GM12865 (cell line): ENCODE measurements around the gene ASCL2.

Experiments
- DNase-seq: peaks from one replicate; pipeline ENCODE4 v3.0.0; 2010; ENCODE audit warnings: low read depth
- H3K4me3 ChIP-seq: 2 replicates; pipeline ENCODE4 v1.5.1; 2011; ENCODE audit warnings: mild to moderate bottlenecking, low read depth, low read length, control low read depth
- CTCF ChIP-seq: IDR thresholded peaks from 2 replicates; pipeline ENCODE4 v1.5.1; 2011; ENCODE audit warnings: low read length, control low read depth, low read depth, inconsistent platforms; ENCODE audit not compliant: insufficient read depth; ENCODE audit errors: missing control alignments

The ASCL2 gene

DNA sequence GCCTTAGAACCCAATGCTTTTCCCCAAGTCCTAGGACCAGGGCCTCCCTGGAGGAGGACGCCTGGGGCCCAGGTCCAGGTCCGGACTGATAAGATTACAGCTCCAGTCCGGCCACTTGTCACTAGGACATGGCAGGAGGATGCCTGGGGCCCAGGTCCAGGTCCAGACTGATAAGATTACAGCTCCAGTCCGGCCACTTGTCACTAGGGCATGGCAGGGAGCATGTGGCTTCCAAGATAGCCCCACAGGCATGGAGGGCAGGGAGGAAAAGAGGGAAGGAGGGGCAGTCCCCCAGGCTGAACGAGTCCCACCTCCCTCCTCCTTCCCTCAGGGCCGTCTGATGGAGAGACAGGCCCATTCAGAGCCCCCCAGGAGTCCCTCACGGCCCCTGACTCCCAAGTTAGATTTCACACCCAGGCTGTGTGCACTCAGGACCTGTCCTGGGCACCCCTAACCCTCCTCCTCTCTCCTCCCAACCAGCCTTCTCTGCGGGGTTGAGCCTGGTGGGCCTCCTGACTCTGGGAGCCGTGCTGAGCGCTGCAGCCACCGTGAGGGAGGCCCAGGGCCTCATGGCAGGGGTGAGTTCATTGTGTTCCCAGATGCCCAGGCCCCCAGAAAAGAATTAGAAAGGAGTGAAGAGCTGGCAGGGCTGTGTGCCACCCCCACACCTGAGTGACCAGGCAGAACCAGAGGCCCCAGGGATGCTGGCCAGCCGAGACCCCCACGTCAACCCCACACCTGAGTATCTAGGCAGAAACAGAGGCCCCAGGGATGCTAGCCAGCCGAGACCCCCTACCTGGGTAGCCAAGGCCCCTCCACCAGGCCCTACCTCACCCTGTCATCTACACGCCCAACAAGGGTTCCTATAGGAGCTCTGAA is 33.5 kb upstream of the ASCL2 start:
- no peak overlapping the region for H3K4me3 ChIP-seq
- DNase-seq, result no peak
- TF ChIP-seq CTCF, result no peak

GRCh38 chr11:2302896-2303626 is 32.7 kb upstream of the ASCL2 start:
- H3K4me3 ChIP-seq, result no peak overlapping the region
- no peak for DNase-seq
- TF ChIP-seq CTCF, result no peak

DNA sequence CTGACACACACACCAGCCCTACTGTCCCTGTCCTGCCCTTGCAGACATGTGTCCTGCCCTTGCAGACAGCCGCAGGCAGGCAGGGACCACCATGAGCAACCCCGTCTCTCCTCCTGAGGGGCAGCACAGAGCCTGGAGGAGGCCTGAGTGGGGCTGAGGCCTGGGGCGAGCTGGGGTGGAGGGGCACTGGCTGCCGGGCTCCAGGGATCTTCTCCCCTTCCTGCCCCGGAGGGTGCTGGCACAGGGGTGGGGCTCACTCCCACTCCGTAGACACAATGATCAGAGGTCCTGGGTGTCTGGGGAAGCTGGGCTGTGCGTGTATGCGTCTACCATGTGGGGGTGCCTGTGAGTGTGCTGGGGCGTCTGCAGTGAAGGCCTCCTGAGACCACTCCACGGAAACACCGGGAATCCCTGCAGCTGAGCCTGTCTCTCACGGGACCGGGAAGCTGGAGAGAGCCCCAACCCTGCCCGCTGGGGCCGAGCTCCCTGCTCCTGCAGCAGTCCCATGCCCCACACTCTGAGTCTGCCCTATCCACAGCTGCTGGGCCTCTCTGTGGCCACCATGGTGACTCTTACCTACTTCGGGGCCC is 32.0 kb upstream of the ASCL2 start:
- no peak for TF ChIP-seq CTCF
- no peak for DNase-seq
- H3K4me3 ChIP-seq, result no peak overlapping the region

- TF ChIP-seq CTCF, result no peak
- H3K4me3 ChIP-seq, result no peak within 1 kb of the TSS
- DNase-seq, result peak; percentile 10
Observed at GRCh38 chr11:2301631-2302305, 31.4 kb upstream of the ASCL2 start, which contains the start of the genes C11orf21 and TSPAN32. TSS of gene C11orf21 (minus strand) at chr11:2301918. CDS start at chr11:2301808, 110 bp downstream. TSS of gene TSPAN32 (plus strand) at chr11:2302013. CDS start at chr11:2302150, 137 bp downstream.

GRCh38 chr11:2300936-2301630 is 30.7 kb upstream of the ASCL2 start:
- no peak for DNase-seq
- TF ChIP-seq CTCF, result no peak
- H3K4me3 ChIP-seq, result no peak overlapping the region
